Natural killer cell (primary cell): ENCODE results near the gene LRRC10B. TPM values are rescaled to one million over a fixed set of nuclear protein-coding genes. Genes with fewer than 3 reads are reported as not detected.

Experiments used
- ATAC-seq, 3 donors: fragments of 150-1000 bp in 2 of 3; fragments of 200-7000 bp in 1 of 3; cut with Tn5 transposase; 1 replicate in 1 of 3; 2 replicates in 2 of 3; pipeline ENCODE4 v1.10.0; 2021; ENCODE audit warnings: mild to moderate bottlenecking in 2 of 3, moderate library complexity in 2 of 3
- DNase-seq, 2 donors: peaks; one replicate each; pipeline versions ENCODE4 v3.0.0 to v3.0.0-alpha.2; 2013 to 2021; ENCODE audit warnings: mixed read lengths in 1 of 2
- H3K27ac ChIP-seq: one replicate; pipeline ENCODE4 v1.5.1; 2013; ENCODE audit warnings: mild to moderate bottlenecking, low read length
- H3K27me3 ChIP-seq: one replicate; pipeline ENCODE4 v1.6.1; 2013; ENCODE audit warnings: low read length; ENCODE audit not compliant: control insufficient read depth, insufficient read depth
- H3K36me3 ChIP-seq: one replicate; pipeline ENCODE4 v1.6.1; 2013; ENCODE audit warnings: low read length; ENCODE audit not compliant: control insufficient read depth, insufficient read depth
- H3K4me1 ChIP-seq: one replicate; pipeline ENCODE4 v1.6.1; 2013; ENCODE audit warnings: low read length; ENCODE audit not compliant: control insufficient read depth, insufficient read depth
- H3K4me3 ChIP-seq: one replicate; pipeline ENCODE4 v1.5.1; 2013; ENCODE audit warnings: low read length
- H3K9me3 ChIP-seq: one replicate; pipeline ENCODE4 v1.6.1; 2013; ENCODE audit warnings: low read length; ENCODE audit not compliant: control insufficient read depth, insufficient read depth
- H3K27ac Mint-ChIP-seq, 2 donors: one replicate each; pipeline ENCODE4 v1.8.0; 2022; ENCODE audit warnings: mild to moderate bottlenecking in 2 of 2, mixed read lengths in 2 of 2, moderate library complexity in 1 of 2
- H3K27me3 Mint-ChIP-seq, 2 donors: one replicate each; pipeline ENCODE4 v1.8.0; 2022; ENCODE audit warnings: low read depth in 2 of 2, mixed read lengths in 2 of 2
- H3K36me3 Mint-ChIP-seq: one replicate; pipeline ENCODE4 v1.8.0; 2022; ENCODE audit warnings: mixed read lengths
- H3K4me1 Mint-ChIP-seq, 2 donors: one replicate each; pipeline ENCODE4 v1.8.0; 2022; ENCODE audit warnings: mixed read lengths in 2 of 2
- H3K4me3 Mint-ChIP-seq: one replicate; pipeline ENCODE4 v1.8.0; 2022; ENCODE audit warnings: mild to moderate bottlenecking, moderate library complexity, mixed read lengths
- H3K9me3 Mint-ChIP-seq, 2 donors: one replicate each; pipeline ENCODE4 v1.8.0; 2022; ENCODE audit warnings: mixed read lengths in 2 of 2
- CTCF ChIP-seq: fragments of 200-600 bp; IDR thresholded peaks from one replicate; pipeline ENCODE4 v1.8.0; 2022; ENCODE audit warnings: antibody characterized with exemption
- WGBS: methylation state at CpG from one replicate; pipeline ENCODE4 v1.1.7; 2013; ENCODE audit warnings: missing lambda C conversion rate; ENCODE audit not compliant: insufficient coverage; 5-methylcytosine and 5-hydroxymethylcytosine counted together
- intact Hi-C: fragments of 100-400 bp; cut with micrococcal nuclease; formaldehyde crosslinking; loops from one replicate; pipeline ENCODE4 v1.14.2; 2022
- total RNA-seq, 4 donors: library from RNA; stranded (reverse); fragments of 120-200 nt in 1 of 4; gene quantifications; one replicate each; pipeline versions ENCODE4 v1.2.3 to v1.2.4, GENCODE V29; 2013 to 2022

LRRC10B gene
- total RNA-seq, 3 donors from 2014 or later (not counting 1 experiment from before 2014, with no cell fraction given) = not detected

- H3K36me3 ChIP-seq = no peaks in the 10 kb centered on the region
- Mint-ChIP-seq H3K27me3 (peaks cover 42 to 49% of the 10 kb centered on the region in 2 donors), H3K27ac (no peak overlapping the region), H3K4me3 (no peak overlapping the region), H3K4me1 (no peaks in the 10 kb centered on the region), H3K36me3 (no peaks in the 10 kb centered on the region), H3K9me3 (no peaks in the 10 kb centered on the region)
- no peaks in the 10 kb centered on the region for H3K9me3 ChIP-seq
- 47% methylated on average over 13 of the region's 13 CpGs for WGBS
- H3K4me1 ChIP-seq = no peaks in the 10 kb centered on the region
- intact Hi-C loops = no loop called here
- DNase-seq = no peak
- no peak for ATAC-seq
- no peak for TF ChIP-seq CTCF
- no peak overlapping the region for H3K27ac ChIP-seq
- peaks cover 9% of the 10 kb centered on the region for H3K27me3 ChIP-seq
- H3K4me3 ChIP-seq = no peak overlapping the region
Observed at GRCh38 chr11:61554172-61554988, 45.8 kb downstream of the LRRC10B start.

- H3K9me3 Mint-ChIP-seq = no peaks in the 10 kb centered on the region
- no peak overlapping the region for H3K4me3 Mint-ChIP-seq
- intact Hi-C loops = no loop called here
- no peaks in the 10 kb centered on the region for H3K4me1 Mint-ChIP-seq
- H3K27me3 Mint-ChIP-seq = peaks cover 42 to 54% of the 10 kb centered on the region in 2 donors
- Histone ChIP-seq H3K4me1 (no peaks in the 10 kb centered on the region), H3K4me3 (no peak overlapping the region), H3K36me3 (no peaks in the 10 kb centered on the region), H3K27ac (no peak overlapping the region), H3K9me3 (no peaks in the 10 kb centered on the region), H3K27me3 (peaks cover 9% of the 10 kb centered on the region)
- H3K27ac Mint-ChIP-seq = no peak overlapping the region
- WGBS = 7% methylated on average over 53 of the region's 57 CpGs
- TF ChIP-seq CTCF = no peak
- no peak for ATAC-seq
- DNase-seq = no peak
- H3K36me3 Mint-ChIP-seq = no peaks in the 10 kb centered on the region
Observed at GRCh38 chr11:61555051-61555969, 46.8 kb downstream of the LRRC10B start.

GRCh38 chr11:61555978-61556377 is 47.4 kb downstream of the LRRC10B start:
- H3K4me3 Mint-ChIP-seq = no peak overlapping the region

More at GRCh38 chr11:61555978-61556377, 47.4 kb downstream of the LRRC10B start:
- Mint-ChIP-seq H3K4me1 (no peaks in the 10 kb centered on the region), H3K36me3 (no peaks in the 10 kb centered on the region), H3K9me3 (no peaks in the 10 kb centered on the region), H3K27me3 (peaks cover 45 to 54% of the 10 kb centered on the region in 2 donors), H3K27ac (no peak overlapping the region)
- ATAC-seq (no peak), DNase-seq (no peak)
- no peaks in the 10 kb centered on the region for H3K36me3 ChIP-seq
- intact Hi-C loops = no loop called here
- H3K4me3 ChIP-seq = no peak overlapping the region
- H3K4me1 ChIP-seq = no peaks in the 10 kb centered on the region
- H3K27ac ChIP-seq = no peak overlapping the region
- no peak for TF ChIP-seq CTCF
- peaks cover 9% of the 10 kb centered on the region for H3K27me3 ChIP-seq
- WGBS = 71% methylated on average over 10 of the region's 10 CpGs
- no peaks in the 10 kb centered on the region for H3K9me3 ChIP-seq
